WI38 (cell line): ENCODE results near the gene ACYP2.
"Not testable (repeated sequence)": the region's sequence is repeated elsewhere in the genome, so short reads cannot be mapped to it uniquely, and the experiment has no call there.

Experiments used
- H3K4me3 ChIP-seq: 2 replicates; pipeline ENCODE4 v1.5.1; 2011; ENCODE audit warnings: low read depth, mild to moderate bottlenecking, control low read depth, low read length
- TF ChIP-seq, protein P1 (sequence below): IDR thresholded peaks from 2 replicates; pipeline ENCODE4 v1.5.1; 2012; ENCODE audit warnings: low read depth, mild to moderate bottlenecking, control low read depth, low read length

ACYP2 gene

DNA sequence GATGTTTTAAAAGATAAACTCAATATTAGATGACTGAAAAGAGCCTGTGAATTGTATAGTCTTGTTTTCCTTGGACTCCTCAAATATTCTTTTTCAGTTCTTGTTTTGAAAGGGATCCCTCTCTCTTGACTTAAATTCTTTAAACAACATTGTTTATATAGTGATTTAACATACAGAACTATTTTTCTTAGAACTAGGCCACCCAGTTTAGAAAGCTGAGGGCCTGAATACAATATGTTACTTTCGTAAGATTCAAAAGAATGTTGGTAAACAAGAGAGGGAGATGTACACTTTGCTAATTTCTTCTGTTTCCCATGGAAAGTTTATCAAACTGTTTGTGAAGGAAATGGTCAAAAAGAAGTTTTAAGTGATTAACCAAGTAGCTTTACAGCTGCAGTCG, 146.1 kb downstream of the ACYP2 start:
- no peak overlapping the region for H3K4me3 ChIP-seq
- TF ChIP-seq, protein P1, sequence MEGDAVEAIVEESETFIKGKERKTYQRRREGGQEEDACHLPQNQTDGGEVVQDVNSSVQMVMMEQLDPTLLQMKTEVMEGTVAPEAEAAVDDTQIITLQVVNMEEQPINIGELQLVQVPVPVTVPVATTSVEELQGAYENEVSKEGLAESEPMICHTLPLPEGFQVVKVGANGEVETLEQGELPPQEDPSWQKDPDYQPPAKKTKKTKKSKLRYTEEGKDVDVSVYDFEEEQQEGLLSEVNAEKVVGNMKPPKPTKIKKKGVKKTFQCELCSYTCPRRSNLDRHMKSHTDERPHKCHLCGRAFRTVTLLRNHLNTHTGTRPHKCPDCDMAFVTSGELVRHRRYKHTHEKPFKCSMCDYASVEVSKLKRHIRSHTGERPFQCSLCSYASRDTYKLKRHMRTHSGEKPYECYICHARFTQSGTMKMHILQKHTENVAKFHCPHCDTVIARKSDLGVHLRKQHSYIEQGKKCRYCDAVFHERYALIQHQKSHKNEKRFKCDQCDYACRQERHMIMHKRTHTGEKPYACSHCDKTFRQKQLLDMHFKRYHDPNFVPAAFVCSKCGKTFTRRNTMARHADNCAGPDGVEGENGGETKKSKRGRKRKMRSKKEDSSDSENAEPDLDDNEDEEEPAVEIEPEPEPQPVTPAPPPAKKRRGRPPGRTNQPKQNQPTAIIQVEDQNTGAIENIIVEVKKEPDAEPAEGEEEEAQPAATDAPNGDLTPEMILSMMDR, result no peak

DNA sequence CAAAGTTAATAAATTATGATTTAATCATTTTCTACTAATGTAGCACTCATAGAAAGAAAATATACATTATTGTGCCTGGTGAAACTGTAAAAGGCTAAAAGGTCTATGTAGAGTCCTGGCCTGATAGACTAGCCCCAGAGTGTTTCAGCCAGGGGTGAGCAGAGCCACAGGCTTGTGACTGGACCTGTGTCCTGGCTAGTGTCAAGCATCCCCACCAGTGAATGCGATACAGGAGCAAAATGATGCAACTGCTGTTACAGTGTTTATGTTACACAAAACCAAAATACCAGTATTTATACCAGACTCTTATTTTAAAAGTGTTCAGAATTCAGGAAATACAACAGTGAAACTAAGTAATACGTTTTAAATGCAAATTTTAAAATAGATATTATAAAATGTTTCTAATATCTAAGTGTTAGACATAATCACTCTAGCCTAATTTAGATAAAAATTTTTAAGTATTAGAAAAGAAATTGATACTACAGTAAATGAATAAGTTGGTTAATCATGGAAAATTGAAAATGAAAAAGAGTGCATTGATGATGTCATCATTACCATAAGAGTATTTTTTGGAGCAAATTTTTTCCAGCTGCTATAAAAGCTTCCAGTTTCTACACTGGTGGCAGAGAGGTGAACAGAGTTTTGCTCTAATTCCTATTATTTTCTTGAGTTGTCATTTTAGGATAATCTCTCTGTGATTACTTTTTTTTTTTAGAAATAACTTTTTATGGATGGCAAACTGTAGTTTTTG, 146.8 kb downstream of the ACYP2 start:
- H3K4me3 ChIP-seq, result no peak overlapping the region
- TF ChIP-seq, protein P1, result no peak

DNA sequence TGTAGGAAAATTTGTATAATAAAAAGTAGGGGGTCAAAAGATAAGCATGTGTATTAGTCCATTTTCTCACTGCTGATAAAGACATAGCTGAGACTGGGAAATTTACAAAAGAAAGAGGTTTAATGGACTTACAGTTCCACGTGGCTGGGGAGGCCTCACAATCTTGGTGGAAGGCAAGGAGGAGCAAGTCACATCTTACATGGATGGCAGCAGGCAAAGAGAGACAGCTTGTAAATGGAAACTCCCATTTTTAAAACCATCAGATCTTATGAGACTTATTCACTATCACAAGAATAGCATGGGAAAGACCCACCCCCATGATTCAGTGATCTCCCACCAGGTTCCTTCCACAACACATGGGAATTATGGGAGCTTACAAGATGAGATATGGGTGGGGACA, 149.7 kb downstream of the ACYP2 start:
- not testable (repeated sequence) for H3K4me3 ChIP-seq

DNA sequence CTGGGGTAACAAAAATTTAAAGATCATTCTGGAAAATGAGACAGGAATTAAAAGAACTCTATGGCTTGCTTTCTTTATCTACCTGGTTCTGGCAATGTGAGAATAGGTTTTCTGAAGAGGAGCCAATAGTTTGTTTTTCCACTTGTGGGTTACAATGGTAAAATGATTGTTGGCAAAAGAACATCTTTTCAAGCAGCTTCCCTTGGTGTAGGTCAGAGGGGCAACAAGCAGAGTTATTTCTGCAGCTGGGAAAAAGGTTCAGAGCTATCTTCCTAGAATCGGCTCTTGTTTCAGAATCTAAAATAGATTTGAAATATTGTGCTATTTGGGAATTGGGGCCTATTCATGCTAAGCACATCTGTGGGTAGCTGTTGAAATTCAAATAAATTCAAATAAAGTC, 152.2 kb downstream of the ACYP2 start:
- H3K4me3 ChIP-seq, result no peak overlapping the region
- TF ChIP-seq, protein P1, result no peak

DNA sequence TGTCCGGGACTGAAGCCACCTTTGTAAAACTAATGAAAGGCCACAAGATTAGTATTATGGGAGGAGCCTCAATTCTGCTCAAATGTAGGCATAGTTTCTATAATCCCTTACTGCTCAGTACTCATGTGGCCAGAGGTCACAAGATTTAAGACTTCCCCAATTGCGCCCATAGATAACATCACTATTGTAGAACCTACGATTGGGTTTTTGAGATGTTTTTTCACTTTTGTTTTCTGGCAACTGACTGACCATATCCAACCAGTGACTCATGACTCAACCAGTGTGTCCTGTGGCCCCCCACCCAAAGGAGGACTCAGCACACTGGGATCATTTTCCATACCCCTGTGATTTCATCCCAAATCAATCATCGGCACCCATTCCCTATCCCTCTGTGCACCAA, 155.8 kb downstream of the ACYP2 start:
- TF ChIP-seq, protein P1, result no peak
- H3K4me3 ChIP-seq, result no peak overlapping the region

DNA sequence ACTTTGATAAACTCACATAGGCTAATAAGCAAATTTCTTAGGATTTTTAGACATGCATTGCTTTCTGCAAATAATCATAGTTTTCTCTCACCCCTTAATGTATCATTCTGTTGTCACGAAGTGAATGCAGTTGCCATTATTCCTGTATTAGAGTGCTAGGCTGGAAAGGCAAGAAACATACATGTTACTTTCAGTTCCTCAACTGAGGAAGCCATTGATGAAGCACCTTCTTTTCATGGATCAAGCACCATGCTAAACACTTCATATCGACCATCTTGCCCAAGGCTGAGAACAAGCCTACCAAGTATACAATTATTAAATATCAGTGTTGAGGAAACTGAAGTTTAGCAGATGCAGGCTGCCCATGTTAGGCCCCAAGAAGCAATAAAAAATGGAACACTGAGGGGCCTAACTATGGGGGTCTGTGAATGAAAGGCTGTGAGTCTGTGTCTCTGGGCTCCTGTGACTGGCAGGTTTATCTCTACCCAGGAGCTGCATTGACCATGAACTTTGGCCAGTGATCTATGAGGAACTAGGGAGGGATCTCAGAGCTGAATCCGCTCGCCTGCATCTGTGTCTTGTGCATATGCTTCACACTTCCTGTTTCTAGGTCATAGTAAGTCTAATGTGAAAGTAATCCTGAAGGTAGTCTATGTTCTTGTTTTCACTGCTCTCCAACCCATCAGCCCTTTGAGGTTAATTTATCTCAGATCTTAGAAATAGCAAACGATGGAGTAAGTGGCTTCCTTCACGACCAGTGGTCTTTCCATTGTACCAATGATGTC, 156.6 kb downstream of the ACYP2 start:
- TF ChIP-seq, protein P1, result no peak
- H3K4me3 ChIP-seq, result no peak overlapping the region

DNA sequence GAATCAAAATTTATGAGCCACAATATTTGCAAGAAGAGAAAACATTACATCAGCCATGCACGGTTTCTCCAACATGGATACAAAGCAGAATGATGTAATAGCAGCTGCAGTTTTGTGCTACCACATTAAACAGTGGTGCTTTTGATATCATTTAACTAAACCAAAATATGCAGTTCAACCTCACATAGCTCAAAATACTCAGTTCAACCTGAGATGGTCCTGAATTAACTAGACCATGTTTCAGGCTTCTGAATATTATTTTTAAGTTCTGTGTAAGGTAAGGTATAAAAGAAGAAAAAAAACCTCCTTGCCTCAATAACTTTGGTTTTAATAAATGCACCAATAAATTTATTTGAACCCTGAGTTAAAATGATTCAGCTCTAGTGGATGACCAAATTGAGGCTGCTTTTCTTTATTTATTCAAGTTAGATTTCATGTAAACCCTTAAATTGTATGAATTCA, 159.4 kb downstream of the ACYP2 start:
- TF ChIP-seq, protein P1, result no peak
- no peak overlapping the region for H3K4me3 ChIP-seq
